GM23338 (cell line): Measurements from ENCODE around the gene UBXN7. TPM values are rescaled to one million over a fixed set of nuclear protein-coding genes. Genes with fewer than 3 reads are reported as not detected.

Experiments used
- ATAC-seq: fragments of 200-7000 bp; cut with Tn5 transposase; 3 replicates; pipeline ENCODE4 v1.9.1; 2020
- DNase-seq: peaks from one replicate; pipeline ENCODE4 v3.0.0-alpha.2; 2015; ENCODE audit warnings: low spot score
- H2AFZ ChIP-seq: fragments of 200-600 bp; sonication (generic); 2 replicates; pipeline ENCODE4 v1.8.0; 2016; ENCODE audit warnings: antibody characterized with exemption, mild to moderate bottlenecking, moderate library complexity
- H3F3A ChIP-seq: fragments of 200-600 bp; sonication (generic); replicated peaks from 2 replicates; pipeline ENCODE4 v1.8.0; 2017; ENCODE audit warnings: antibody characterized with exemption, mixed run types, low read depth
- H3K27ac ChIP-seq: fragments of 200-600 bp; sonication (generic); 2 replicates; pipeline ENCODE4 v1.6.1; 2016; ENCODE audit warnings: low read depth
- H3K27me3 ChIP-seq: fragments of 200-600 bp; sonication (generic); 2 replicates; pipeline ENCODE4 v1.8.0; 2016; ENCODE audit warnings: mild to moderate bottlenecking, mixed run types, moderate library complexity; ENCODE audit not compliant: insufficient read depth
- H3K36me3 ChIP-seq: fragments of 200-600 bp; sonication (generic); 2 replicates; pipeline ENCODE4 v1.8.0; 2016; ENCODE audit warnings: mild to moderate bottlenecking; ENCODE audit not compliant: insufficient read depth
- H3K4me1 ChIP-seq: fragments of 200-600 bp; sonication (generic); 2 replicates; pipeline ENCODE4 v1.8.0; 2016; ENCODE audit warnings: mild to moderate bottlenecking, moderate library complexity; ENCODE audit not compliant: insufficient read depth
- H3K4me2 ChIP-seq: fragments of 200-600 bp; sonication (generic); 2 replicates; pipeline ENCODE4 v1.7.1; 2017; ENCODE audit warnings: mixed run types
- H3K4me3 ChIP-seq: fragments of 200-600 bp; sonication (generic); 2 replicates; pipeline ENCODE4 v1.6.1; 2016; ENCODE audit warnings: mixed run types
- H3K79me2 ChIP-seq: fragments of 200-600 bp; sonication (generic); replicated peaks from 2 replicates; pipeline ENCODE4 v1.8.0; 2017; ENCODE audit warnings: mild to moderate bottlenecking; ENCODE audit not compliant: insufficient read depth
- H3K9me2 ChIP-seq: fragments of 200-600 bp; sonication (generic); 2 replicates; pipeline ENCODE4 v1.8.0; 2017; ENCODE audit not compliant: insufficient read depth
- H4K20me1 ChIP-seq: fragments of 200-600 bp; sonication (generic); replicated peaks from 2 replicates; pipeline ENCODE4 v1.8.0; 2017; ENCODE audit warnings: mild to moderate bottlenecking; ENCODE audit not compliant: insufficient read depth
- H3K27ac Mint-ChIP-seq: 2 replicates; pipeline ENCODE4 v1.8.0; 2020; ENCODE audit warnings: inconsistent platforms, mild to moderate bottlenecking, moderate library complexity, mixed read lengths
- H3K27me3 Mint-ChIP-seq: 3 replicates; pipeline ENCODE4 v1.8.0; 2022; ENCODE audit warnings: low read depth, mild to moderate bottlenecking, moderate library complexity, mixed read lengths, inconsistent platforms; ENCODE audit not compliant: insufficient read depth, poor library complexity
- H3K36me3 Mint-ChIP-seq: 3 replicates; pipeline ENCODE4 v1.8.0; 2021; ENCODE audit warnings: low read depth, mild to moderate bottlenecking, inconsistent platforms, moderate library complexity, mixed read lengths
- H3K4me1 Mint-ChIP-seq: 3 replicates; pipeline ENCODE4 v1.8.0; 2020; ENCODE audit warnings: mild to moderate bottlenecking, inconsistent platforms, mixed read lengths
- H3K4me3 Mint-ChIP-seq: 3 replicates; pipeline ENCODE4 v1.8.0; 2021; ENCODE audit warnings: moderate library complexity, mild to moderate bottlenecking, inconsistent platforms, mixed read lengths
- H3K9me3 Mint-ChIP-seq: 3 replicates; pipeline ENCODE4 v1.8.0; 2020; ENCODE audit warnings: moderate library complexity, mild to moderate bottlenecking, inconsistent platforms, mixed read lengths
- CREB1 ChIP-seq: fragments of 250-450 bp; sonication (Bioruptor Pico); IDR thresholded peaks from 2 replicates; pipeline ENCODE4 v1.5.0; 2020; ENCODE audit warnings: low read depth, mild to moderate bottlenecking, moderate library complexity
- CTCF ChIP-seq, 2 experiments: fragments of 200-600 bp in 1 of 2; sonication (generic) in 1 of 2; conservative IDR thresholded peaks; 2 replicates each; pipeline versions ENCODE4 v1.5.1 to v1.6.1; 2016 to 2017; ENCODE audit warnings: antibody characterized with exemption in 2 of 2, low read depth in 2 of 2, mild to moderate bottlenecking in 2 of 2, moderate library complexity in 1 of 2
- EZH2phosphoT487 ChIP-seq: fragments of 200-600 bp; sonication (generic); IDR thresholded peaks from one replicate; pipeline ENCODE4 v1.8.1; 2018; ENCODE audit warnings: antibody characterized with exemption; ENCODE audit not compliant: unreplicated experiment
- POLR2AphosphoS5 ChIP-seq: IDR thresholded peaks from 2 replicates; pipeline ENCODE4 v1.6.1; 2016; ENCODE audit warnings: antibody characterized with exemption, low read depth
- REST ChIP-seq: IDR thresholded peaks from one replicate; pipeline ENCODE4 v1.6.1; 2018; ENCODE audit warnings: antibody characterized with exemption; ENCODE audit not compliant: unreplicated experiment
- STAT1 ChIP-seq: IDR thresholded peaks from one replicate; pipeline ENCODE4 v1.6.1; 2016; ENCODE audit warnings: antibody characterized with exemption; ENCODE audit not compliant: unreplicated experiment
- ZNF331 ChIP-seq: fragments of 250-450 bp; sonication (Bioruptor Pico); IDR thresholded peaks from 2 replicates; pipeline ENCODE4 v1.5.0; 2020; ENCODE audit warnings: low read depth, mild to moderate bottlenecking, moderate library complexity
- polyA plus RNA-seq: library from polyadenylated mRNA; unstranded; fragments of >200 nt; fragmentation: Nextera tagmentation; extraction: Ambion mirVana; gene quantifications from 2 replicates; pipeline ENCODE4 v1.2.1, GENCODE V29; 2016
- small RNA-seq: library from RNA; depleted of rRNA; stranded (forward); fragments of <200 nt; gene quantifications from one replicate; pipeline ENCODE3, GENCODE V24; 2014; ENCODE audit warnings: low replicate concordance
- total RNA-seq: library from RNA; depleted of rRNA; stranded (reverse); fragments of >200 nt; shearing (Covaris generic); gene quantifications from 2 replicates; pipeline ENCODE4 v1.2.3, GENCODE V29; 2014; rRNA removed

The UBXN7 gene
- total and polyA plus RNA-seq, 2 experiments from 2014 or later, result 37.9 to 46.2 TPM

- ATAC-seq (no peak), DNase-seq (no peak)
- Histone ChIP-seq H3K4me2 (no peak overlapping the region), H3K79me2 (no peaks in the 10 kb centered on the region), H3K36me3 (no peaks in the 10 kb centered on the region), H3K9me2 (no peaks in the 10 kb centered on the region), H2AFZ (no peak overlapping the region), H4K20me1 (no peaks in the 10 kb centered on the region), H3K4me3 (no peak overlapping the region), H3K4me1 (no peaks in the 10 kb centered on the region), H3F3A (no peaks in the 10 kb centered on the region), H3K27me3 (no peaks in the 10 kb centered on the region), H3K27ac (no peak overlapping the region)
- Mint-ChIP-seq H3K36me3 (peaks cover 8% of the 10 kb centered on the region; the same call in 2 of the 3 replicates), H3K27me3 (peaks cover 5% of the 10 kb centered on the region), H3K9me3 (no peaks in the 10 kb centered on the region), H3K27ac (no peak overlapping the region), H3K4me3 (no peak overlapping the region), H3K4me1 (no peaks in the 10 kb centered on the region)
- TF ChIP-seq EZH2phosphoT487, result no peak
- no peak for TF ChIP-seq REST
- TF ChIP-seq CREB1 (CRISPR knock-in tag), result no peak
- no peak for TF ChIP-seq STAT1
- TF ChIP-seq ZNF331 (CRISPR knock-in tag), result no peak
- TF ChIP-seq POLR2AphosphoS5, result no peak
- no peak for TF ChIP-seq CTCF (conservative IDR thresholded peaks at IDR 0.05; ENCODE audit: low read depth in 2 of 2)
Observed at GRCh38 chr3:196298521-196298920, 133.7 kb downstream of the UBXN7 start.

Small RNA genes within 50 kb of the gene (small RNA-seq; reads per million reads assigned to genes)
- gene AC069257.2 (not detected), gene AC083822.1 (not detected), gene AC117490.1 (not detected), gene RN7SL434P (not detected), gene RN7SL738P (not detected), gene RNU6-1279P (not detected), gene RNU6-910P (not detected)

Other genes with a start within 250 kb of the UBXN7 start
- 1.3 TPM in 1 of 2 replicates, not detected in the other for gene ZDHHC19, start 221.0 kb downstream of the UBXN7 start, total RNA-seq
- gene ZDHHC19, start 221.0 kb downstream of the UBXN7 start, polyA plus RNA-seq, result 15.4 and 15.7 TPM in 2 replicates
- gene SLC51A, start 215.9 kb downstream of the UBXN7 start, total RNA-seq, result 4.0 and 4.5 TPM in 2 replicates
- 6.7 and 7.1 TPM in 2 replicates for gene SLC51A, start 215.9 kb downstream of the UBXN7 start, polyA plus RNA-seq
- 27.0 and 35.8 TPM in 2 replicates for gene PCYT1A, start 144.7 kb downstream of the UBXN7 start, total RNA-seq
- 11.3 and 11.6 TPM in 2 replicates for gene PCYT1A, start 144.7 kb downstream of the UBXN7 start, polyA plus RNA-seq
- gene DYNLT2B, start 114.2 kb downstream of the UBXN7 start, total RNA-seq, result 7.7 and 11.3 TPM in 2 replicates
- 36.7 and 42.7 TPM in 2 replicates for gene DYNLT2B, start 114.2 kb downstream of the UBXN7 start, polyA plus RNA-seq
- not detected in 2 replicates for gene TM4SF19, start 94.0 kb downstream of the UBXN7 start, total RNA-seq
- gene TM4SF19, start 94.0 kb downstream of the UBXN7 start, polyA plus RNA-seq, result 0.16 TPM in 1 of 2 replicates, not detected in the other
- gene RNF168, start 71.3 kb upstream of the UBXN7 start, total RNA-seq, result 51.0 and 53.0 TPM in 2 replicates
- gene RNF168, start 71.3 kb upstream of the UBXN7 start, polyA plus RNA-seq, result 29.5 and 33.0 TPM in 2 replicates
- not detected in 2 replicates for gene SMCO1, start 82.9 kb upstream of the UBXN7 start, total RNA-seq
- not detected in 2 replicates for gene SMCO1, start 82.9 kb upstream of the UBXN7 start, polyA plus RNA-seq
- gene WDR53, start 136.1 kb upstream of the UBXN7 start, total RNA-seq, result 1.6 and 6.8 TPM in 2 replicates
- gene WDR53, start 136.1 kb upstream of the UBXN7 start, polyA plus RNA-seq, result 26.7 and 29.7 TPM in 2 replicates
- gene FBXO45, start 136.2 kb upstream of the UBXN7 start, total RNA-seq, result 23.7 and 25.3 TPM in 2 replicates
- 10.3 and 11.5 TPM in 2 replicates for gene FBXO45, start 136.2 kb upstream of the UBXN7 start, polyA plus RNA-seq
- gene NRROS, start 207.3 kb upstream of the UBXN7 start, total RNA-seq, result 5.9 and 8.5 TPM in 2 replicates
- 1.2 and 2.3 TPM in 2 replicates for gene NRROS, start 207.3 kb upstream of the UBXN7 start, polyA plus RNA-seq